Transverse colon (tissue), 4 donors: ENCODE data around the gene RPTOR.

ENCODE experiments used
- CTCF ChIP-seq, 5 experiments: fragments of 200-600 bp in 3 of 5; fragments of 450-650 bp in 2 of 5; sonication (generic) in 3 of 5; IDR thresholded peaks; 1 replicate in 2 of 5; 2 replicates in 3 of 5; pipeline ENCODE4 v1.5.1; 2016 to 2017; ENCODE audit warnings: antibody characterized with exemption in 5 of 5, inconsistent platforms in 3 of 5, mild to moderate bottlenecking in 2 of 5, moderate library complexity in 1 of 5
- EP300 ChIP-seq: sonication (generic); formaldehyde crosslinking; IDR thresholded peaks from one replicate; pipeline ENCODE4 v1.6.1; 2017; ENCODE audit warnings: antibody characterized with exemption, low read depth
- POLR2A ChIP-seq: fragments of 450-650 bp; IDR thresholded peaks from one replicate; pipeline ENCODE4 v1.6.1; 2016; ENCODE audit warnings: antibody characterized with exemption, mild to moderate bottlenecking, moderate library complexity
- POLR2AphosphoS5 ChIP-seq, 3 donors: sonication (generic); formaldehyde crosslinking; IDR thresholded peaks; one replicate each; pipeline ENCODE4 v1.6.1; 2016; ENCODE audit warnings: antibody characterized with exemption in 3 of 3

- no peak for TF ChIP-seq CTCF (IDR thresholded peaks at IDR 0.05)
- TF ChIP-seq POLR2A: no peak
- no peak for TF ChIP-seq POLR2AphosphoS5 (IDR thresholded peaks at IDR 0.05)
- no peak for TF ChIP-seq EP300
Observed at GRCh38 chr17:80918731-80919130, 374.1 kb downstream of the RPTOR start.
